ENCODE data around the gene TFF2.

DNA sequence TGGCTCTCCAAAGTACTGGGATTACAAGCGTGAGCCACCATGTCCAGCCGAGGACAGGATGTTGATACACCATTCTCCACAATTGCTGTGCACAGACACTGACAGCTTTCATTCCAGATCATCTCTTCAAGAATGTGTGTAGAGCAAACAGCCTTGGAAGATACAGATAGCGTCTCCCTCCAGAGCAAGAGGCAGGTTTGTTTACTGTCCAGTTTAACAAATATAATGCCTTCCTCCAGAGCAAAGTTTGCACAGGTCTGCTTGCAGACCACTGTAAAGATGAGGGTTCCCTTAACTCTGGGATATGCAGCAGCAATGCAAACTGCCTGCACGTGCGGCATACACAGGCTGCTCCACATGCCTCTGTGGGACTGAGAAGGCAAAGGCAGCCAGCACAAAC lies 40.5 kb upstream of the TFF2 start:
- TF ChIP-seq, protein P1, sequence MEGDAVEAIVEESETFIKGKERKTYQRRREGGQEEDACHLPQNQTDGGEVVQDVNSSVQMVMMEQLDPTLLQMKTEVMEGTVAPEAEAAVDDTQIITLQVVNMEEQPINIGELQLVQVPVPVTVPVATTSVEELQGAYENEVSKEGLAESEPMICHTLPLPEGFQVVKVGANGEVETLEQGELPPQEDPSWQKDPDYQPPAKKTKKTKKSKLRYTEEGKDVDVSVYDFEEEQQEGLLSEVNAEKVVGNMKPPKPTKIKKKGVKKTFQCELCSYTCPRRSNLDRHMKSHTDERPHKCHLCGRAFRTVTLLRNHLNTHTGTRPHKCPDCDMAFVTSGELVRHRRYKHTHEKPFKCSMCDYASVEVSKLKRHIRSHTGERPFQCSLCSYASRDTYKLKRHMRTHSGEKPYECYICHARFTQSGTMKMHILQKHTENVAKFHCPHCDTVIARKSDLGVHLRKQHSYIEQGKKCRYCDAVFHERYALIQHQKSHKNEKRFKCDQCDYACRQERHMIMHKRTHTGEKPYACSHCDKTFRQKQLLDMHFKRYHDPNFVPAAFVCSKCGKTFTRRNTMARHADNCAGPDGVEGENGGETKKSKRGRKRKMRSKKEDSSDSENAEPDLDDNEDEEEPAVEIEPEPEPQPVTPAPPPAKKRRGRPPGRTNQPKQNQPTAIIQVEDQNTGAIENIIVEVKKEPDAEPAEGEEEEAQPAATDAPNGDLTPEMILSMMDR (IDR thresholded peaks at IDR 0.05 in 8 of 11, conservative IDR thresholded peaks at IDR 0.05 in 3 of 11) = no peak
- TF ChIP-seq POLR2A (IDR thresholded peaks at IDR 0.05) = no peak

Data from spleen (tissue), 7 donors.